Mesenteric fat pad (tissue), 1 donor: Measurements from ENCODE around the gene APP. TPM values are rescaled to one million over a fixed set of nuclear protein-coding genes. Genes with fewer than 3 reads are reported as not detected.
"Not testable (repeated sequence)": the region's sequence is repeated elsewhere in the genome, so short reads cannot be mapped to it uniquely, and the experiment has no call there.

ENCODE experiments used
- DNase-seq: peaks from one replicate; pipeline ENCODE4 v3.0.0-alpha.2; 2020; ENCODE audit warnings: low spot score
- total RNA-seq: library from RNA; stranded (reverse); fragmentation: NEBNext Ultra II Directional; extraction: Animal tissue kit (Norgen Biotek cat#: 25700); gene quantifications from one replicate; pipeline ENCODE4 v1.2.1, GENCODE V29; 2021
- donor health status: DM: yes; HTN: yes; CAD: no.

Gene APP
- total RNA-seq, 1 donor from 2014 or later, result 317 TPM

- no peak for DNase-seq
Measured at GRCh38 chr21:26025536-26026512, 144.7 kb downstream of the APP start.

GRCh38 chr21:26023406-26023805 is 147.2 kb downstream of the APP start:
- not testable (repeated sequence) for DNase-seq

GRCh38 chr21:26022598-26023337 is 147.8 kb downstream of the APP start:
- not testable (repeated sequence) for DNase-seq

GRCh38 chr21:26020510-26020909 is 150.1 kb downstream of the APP start:
- DNase-seq, result no peak

GRCh38 chr21:26020081-26020480 is 150.5 kb downstream of the APP start:
- no peak for DNase-seq

GRCh38 chr21:26019236-26019635 is 151.3 kb downstream of the APP start:
- no peak for DNase-seq

GRCh38 chr21:26013970-26014369 is 156.6 kb downstream of the APP start:
- no peak for DNase-seq

- not testable (repeated sequence) for DNase-seq
Measured at GRCh38 chr21:26012482-26012881, 158.1 kb downstream of the APP start.

- no peak for DNase-seq
Measured at GRCh38 chr21:26011292-26011940, 159.2 kb downstream of the APP start.

GRCh38 chr21:26007951-26008498 is 162.5 kb downstream of the APP start:
- no peak for DNase-seq

- DNase-seq, result no peak
Measured at GRCh38 chr21:26005464-26005863, 165.1 kb downstream of the APP start.

- no peak for DNase-seq
Measured at GRCh38 chr21:26003404-26003803, 167.2 kb downstream of the APP start.

- DNase-seq, result no peak
Measured at GRCh38 chr21:26001356-26001755, 169.2 kb downstream of the APP start.

- no peak for DNase-seq
Measured at GRCh38 chr21:25999921-26000582, 170.5 kb downstream of the APP start.

- no peak for DNase-seq
Measured at GRCh38 chr21:25997788-25998611, 172.6 kb downstream of the APP start.

- no peak for DNase-seq
Measured at GRCh38 chr21:25995278-25995677, 175.3 kb downstream of the APP start.

- DNase-seq, result no peak
Measured at GRCh38 chr21:25994758-25995163, 175.8 kb downstream of the APP start.

- DNase-seq, result no peak
Measured at GRCh38 chr21:25988738-25989137, 181.8 kb downstream of the APP start.

GRCh38 chr21:25987531-25987930 is 183.0 kb downstream of the APP start:
- DNase-seq, result no peak

- DNase-seq, result no peak
Measured at GRCh38 chr21:25986928-25987327, 183.6 kb downstream of the APP start.
